Measurements from ENCODE around the gene ABTB2.

The ABTB2 gene

DNA sequence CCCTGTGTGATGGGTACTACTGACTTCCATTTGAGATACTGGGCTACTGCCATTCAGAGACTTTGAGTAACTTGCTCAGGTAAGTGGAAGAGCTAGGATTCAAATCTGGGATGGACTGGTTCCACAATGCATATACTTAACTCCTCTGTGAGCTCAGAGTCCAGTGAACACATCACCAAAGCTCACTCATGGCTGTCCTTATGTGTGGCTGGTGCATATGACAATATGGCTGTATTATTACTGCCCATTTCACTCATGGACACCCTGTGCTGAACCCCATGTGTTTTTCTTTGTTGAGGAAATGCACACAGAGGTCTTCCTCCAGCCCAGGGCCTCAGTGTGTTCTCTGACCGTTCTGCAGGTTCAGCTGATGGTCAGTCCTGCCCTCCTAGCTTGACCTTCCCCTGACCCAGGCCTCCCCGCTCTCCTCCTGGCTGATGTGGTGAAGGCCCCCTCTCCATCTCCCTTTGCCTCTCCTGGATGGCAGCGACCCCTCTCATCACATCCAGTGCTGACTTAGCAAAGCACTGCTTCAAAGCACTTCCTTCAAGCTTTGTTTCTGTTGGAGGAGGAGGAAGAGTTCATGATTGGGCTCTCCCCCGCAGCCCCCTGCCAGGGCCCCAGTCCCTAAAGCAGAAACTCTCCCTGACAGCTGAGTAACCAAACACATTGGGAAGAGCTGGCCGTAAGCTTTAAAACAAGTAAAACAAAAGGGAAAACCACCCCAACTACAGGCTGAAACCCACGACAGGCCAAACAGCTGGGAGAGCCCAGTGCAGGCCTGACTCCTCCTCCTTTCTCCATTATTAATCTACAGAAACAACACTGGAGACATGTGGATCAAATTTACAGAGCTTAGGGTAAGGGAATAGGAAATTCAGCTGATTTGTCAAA lies 151.2 kb downstream of the ABTB2 start:
- DNase-seq: no peak

DNA sequence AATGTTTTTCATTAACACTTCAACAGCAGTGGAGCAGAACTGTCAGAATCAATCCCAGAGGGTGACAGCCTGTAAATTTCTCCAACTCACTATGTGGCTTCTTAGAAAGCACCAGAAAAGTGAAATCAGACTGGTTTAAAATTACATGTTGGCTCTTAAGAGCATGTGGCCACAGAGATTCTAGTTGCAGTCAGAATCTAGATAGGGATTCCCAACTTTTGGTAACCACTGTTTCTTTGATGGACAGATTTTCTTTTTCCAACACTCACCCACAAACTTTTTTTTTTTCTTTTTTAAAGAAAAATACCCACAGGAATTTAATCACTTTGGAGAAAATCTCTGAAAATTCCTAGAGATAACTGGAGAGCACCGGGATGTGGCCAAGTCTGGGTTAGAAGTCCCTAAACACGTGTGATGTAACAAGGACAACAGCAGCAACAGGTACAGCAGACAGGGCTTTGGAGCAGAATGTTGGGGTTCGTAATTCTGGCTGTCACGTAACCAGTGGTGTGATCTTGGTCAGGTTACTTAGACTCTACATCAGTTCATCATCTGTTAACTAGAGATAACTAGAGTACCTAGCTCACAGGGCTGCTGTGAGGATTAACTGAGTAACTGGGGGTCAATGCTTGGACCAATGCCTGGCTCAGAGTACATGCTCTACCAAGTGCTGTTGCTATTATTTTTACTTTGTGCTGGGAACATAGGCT lies 152.3 kb downstream of the ABTB2 start:
- DNase-seq: no peak

DNA sequence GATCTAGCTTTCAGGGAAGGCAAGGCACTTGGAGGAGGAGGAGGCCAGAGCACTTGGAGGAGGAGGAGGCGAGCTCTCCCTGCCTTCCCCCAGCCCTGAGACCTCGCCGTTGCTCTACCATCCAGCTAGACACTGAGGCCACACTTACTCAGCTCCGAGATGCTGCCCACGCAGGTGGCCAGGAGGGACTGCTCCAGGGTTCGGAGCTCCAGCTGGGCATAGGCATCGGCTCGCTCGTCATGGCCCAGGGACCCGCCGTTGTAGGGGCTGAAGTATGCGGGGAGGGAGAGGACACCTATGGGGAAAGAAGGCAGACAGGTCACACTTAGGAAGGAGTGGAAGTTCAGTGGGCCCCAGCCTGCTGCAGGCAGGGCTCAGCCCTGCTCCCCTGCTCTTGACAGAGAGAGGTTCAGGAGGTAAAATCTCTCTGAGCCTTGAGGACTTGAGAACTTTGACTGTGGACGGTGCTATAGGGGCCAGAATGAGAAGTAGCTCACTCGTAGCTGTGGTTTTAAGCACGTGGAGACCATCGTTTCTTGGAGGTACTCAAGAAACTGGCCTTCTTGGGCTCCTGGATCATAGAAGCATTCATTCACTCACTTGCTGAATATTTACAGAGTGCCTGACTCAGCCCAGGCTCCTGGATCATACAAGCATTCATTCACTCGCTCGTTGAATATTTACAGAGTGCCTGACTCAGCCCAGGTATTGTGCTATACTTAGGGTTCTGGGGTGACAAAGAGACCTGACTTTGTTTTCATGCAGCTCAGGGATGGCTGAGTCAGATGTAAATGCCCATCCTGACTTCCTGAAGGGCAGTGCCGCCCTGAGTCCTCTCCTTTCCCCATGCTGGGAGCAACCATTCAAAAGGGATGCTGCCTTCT lies 153.2 kb downstream of the ABTB2 start:
- DNase-seq: no peak

DNA sequence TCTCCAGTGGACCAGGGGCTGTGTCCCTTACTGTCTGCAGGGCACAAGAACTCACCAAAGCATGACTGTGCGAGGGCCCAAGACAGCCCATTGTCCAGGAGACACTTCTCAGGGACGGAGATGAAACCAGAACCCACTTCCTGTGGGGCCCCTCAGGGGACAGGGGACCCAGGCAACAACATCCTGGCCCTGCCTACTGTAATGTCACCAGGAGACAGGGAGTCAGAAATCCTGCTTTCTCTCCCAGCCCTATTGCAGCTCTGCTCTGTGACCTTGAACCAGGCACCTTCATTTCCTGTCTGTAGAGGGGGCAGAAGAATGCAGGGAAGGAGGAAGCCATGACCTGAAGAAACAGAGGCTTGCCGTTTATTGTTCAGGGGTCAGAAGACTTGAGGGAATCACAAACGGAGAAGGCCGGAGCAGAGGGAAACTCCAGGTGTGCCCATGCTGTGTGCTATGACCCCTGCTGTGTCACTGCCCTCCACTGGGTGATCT lies 154.4 kb downstream of the ABTB2 start:
- no peak for DNase-seq

DNA sequence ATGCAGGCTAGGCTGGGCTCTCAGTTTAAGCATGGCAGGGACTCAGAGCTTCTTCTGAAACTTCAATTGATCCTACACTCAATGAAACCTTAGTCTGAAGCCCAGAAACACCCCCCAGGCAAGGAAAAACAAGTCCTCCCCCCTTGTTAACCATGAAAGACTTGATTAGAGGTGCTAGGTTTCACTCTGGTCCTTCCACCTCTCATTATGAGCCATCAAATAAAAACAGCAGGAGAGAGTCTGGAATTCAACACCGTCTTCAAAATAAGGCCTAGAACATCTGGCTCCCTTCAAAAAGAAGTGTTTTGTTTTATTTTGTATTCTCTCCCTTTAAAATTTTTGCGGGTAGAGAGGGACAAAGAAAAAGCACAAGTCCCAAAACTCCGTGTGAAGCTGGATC lies 156.7 kb downstream of the ABTB2 start:
- no peak for DNase-seq

DNA sequence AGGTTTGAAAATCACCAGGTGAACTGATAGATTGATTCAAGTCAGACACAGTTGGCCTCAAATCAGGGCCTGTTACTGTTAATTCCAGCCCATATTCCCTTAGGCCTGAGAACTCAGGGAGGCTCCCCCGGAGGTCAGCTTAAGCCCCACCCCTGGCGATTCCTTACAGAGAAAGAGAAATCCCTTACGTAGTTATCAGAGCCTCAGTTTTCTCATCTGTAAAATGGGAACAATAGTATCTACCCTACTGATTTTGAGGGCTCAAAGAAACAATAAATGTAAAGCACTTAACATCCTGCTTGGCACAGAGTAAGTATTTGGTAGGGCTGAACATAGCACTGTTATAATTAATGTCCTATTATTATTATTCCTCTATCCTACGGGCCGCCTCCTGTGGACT lies 158.3 kb downstream of the ABTB2 start:
- no peak for DNase-seq

DNA sequence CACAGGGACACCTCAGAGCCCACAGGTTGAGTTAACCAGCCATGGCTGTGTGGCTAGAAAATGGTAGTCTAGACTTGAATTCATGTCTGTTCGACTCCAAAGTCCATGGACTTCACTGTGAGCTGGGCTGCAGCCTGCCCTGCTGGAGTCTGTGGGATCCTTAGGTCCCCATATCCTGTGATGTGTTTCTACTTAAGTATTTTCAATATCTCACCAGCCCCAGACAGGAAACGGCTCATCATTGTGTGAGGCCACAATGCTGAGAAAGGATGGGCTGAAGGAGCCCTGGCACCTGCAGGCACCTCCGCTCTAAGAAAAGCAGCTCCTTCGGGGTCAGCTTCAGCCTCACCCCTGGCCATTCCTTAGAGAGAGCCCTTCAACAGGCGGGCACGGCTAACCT lies 159.3 kb downstream of the ABTB2 start:
- no peak for DNase-seq

DNA sequence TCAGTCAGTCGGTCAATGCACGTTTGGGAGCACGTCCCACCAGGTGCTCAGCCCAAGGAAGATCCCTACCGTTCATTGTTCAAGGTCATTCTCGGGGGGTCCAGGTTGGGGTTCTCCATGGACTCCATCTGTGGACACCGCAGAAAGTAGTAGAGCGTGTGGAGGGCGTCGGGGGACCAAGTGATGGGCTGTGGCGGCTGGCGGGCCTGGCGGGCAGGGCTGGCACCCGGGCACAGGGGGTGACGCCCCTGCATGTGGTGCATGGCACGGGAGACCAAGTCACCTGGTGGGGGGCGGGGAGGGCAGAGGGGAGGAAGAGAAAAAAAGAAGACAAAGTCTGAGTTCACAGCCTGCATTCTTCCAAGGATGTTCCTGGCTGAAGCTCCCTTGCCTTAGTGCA lies 160.6 kb downstream of the ABTB2 start:
- no peak for DNase-seq

DNA sequence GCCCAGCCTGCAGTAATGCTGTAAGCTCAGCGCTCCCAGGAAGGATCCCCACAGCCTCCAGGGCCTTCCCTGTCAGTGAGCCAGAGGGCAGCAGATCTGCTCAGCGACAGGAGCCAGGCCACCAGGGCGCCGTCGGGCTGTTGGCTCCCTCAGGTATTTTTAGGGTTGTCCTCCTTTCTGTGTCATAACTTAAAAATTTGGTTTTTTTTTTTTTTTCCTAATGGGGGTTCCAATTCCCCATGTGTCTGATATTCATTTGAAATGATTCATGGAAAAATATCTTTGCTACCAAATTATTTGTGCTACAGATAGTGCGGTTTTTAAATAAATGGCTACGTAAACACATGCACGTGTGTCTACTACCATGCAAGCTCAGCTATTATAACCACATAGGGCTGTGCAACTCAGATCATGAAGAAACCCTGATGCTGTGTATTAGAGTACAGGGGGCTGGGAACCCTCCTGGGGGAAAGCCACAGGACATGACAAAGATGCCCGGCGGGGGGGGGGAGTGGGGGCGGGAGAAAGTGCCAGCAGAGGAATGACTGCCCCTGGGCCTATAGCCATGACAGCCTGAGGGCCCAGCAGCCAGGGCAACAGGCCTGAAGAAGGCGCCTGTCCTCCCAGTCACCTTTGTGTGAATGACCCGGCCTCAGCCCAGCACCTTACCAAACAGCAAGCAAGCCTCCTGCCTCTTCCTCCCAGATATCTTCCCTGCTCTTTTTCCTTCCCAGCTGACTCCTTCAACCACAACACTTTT lies 163.1 kb downstream of the ABTB2 start:
- no peak for DNase-seq

DNA sequence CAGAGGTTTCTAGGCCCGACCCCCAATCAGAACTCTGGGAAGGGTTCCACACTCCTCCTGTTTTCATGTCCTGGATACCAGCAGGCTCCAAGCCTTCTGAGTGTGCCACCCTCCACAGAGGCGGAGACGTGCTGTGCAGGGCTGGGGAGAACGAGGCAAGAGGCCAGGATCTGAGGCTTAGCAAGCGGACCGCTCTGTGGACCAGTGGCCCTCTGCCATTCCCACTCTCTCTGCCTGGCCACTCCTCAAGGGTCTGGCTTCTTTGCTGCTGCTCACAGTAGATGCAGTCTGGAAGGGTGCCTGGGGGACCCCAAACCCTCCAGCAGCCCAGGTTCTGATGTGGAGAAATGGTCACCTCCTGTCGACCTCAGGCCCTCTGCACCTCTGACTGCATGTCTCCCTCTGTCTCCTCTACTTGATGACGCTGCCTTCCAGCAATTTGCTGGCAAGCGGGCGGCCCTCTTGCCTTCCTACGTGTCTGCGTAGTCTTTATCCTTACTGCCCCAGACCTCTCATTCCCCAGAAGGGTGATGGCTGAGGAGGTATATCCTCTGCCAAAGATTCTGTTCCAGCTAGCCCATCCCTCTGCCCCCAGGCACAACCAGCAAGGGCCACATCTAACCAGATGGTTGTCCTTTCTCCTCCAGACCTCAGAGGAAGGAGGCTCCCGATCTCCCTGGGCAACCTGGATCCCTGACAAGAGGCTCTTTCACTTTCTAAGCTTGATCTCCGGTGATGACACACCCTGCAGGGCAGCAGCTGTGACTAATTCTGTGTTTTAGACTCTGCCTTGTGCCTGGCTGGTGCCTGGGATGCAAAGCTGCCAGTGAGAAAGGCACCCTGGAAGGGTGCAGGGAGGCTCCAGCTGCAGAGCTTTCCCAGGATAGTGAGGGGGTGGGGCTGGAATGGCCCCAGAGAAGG lies 165.1 kb downstream of the ABTB2 start:
- peak; percentile 39 to 72 for DNase-seq

DNA sequence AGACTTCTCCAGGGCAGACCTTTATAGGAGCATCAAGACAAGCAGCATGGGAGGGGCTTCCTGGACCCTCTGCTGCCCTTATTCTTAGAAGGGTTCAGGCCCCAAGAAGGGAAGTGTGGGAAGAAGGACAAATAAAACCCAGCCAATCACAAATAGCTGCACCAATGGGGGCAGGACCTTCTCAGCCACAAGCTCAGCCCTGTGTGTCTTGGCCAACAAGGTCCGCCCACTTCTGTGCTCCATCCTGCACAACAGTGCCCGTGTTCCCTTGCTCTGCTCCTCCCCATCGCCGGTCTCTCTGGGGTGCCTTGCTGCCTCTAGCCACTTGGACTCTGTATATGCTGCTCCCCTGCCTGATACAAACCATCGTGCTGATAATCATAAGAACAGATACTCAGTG lies 166.2 kb downstream of the ABTB2 start:
- no peak for DNase-seq

DNA sequence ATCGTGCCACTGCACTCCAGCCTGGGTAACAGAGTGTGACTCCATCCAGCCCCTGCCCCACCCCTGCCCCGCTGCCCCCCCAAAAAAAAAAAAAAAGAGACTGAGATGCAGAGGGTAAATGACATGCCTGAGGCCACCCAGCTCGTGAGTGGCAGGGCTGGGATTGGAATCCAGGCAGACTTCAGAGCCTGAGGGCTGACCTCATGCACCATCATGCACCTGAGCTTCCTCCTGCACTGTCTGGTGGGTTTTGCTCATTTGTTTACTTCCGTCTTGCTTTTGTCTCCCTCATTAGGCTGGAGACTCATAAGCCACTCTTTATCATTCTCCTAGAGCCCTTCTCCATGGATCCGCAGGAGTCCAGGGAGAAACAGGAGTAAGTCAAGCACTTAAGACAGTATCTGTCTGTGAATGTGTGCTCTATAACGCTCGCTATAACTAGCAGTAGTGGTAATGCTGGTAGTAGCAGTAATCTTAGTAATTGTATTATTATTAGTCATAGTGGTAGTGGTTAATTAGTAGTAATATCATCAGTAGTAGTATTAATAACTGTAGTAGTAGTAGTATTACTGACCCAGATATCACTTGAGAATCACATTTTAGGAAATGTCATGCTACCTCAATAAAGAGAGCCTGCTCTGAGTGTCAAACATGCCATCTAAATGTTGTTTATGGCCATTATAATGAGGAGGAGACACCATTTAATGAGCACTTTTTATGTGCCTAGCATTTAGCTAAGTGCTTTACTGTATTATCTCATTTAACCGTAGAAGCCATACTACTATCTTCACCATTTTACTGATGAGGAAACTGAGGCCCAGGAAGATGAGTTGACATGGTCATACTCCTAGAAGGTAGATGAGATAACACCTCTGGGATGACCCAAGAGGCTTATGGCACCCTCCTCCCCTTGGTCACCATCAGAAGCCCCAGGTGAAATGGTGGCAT lies 167.3 kb downstream of the ABTB2 start:
- DNase-seq: no peak

DNA sequence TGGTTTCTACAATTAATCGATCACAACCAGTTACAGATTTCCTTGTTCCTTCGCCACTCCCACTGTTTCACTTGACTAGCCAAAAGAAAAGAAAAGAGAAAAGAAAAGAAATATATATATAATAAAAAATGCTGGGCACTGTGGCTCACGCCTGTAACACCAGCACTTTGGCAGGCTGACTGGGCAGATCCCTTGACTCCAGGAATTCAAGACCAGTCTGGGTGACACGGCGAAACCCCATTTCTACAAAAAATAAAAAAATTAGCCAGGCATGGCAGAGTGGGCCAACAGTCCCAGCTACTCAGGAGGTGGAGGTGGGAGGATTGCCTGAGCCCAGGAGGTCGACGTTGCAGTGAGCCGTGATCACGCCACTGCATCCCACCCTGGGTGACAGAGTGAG lies 168.6 kb downstream of the ABTB2 start:
- no peak for DNase-seq

DNA sequence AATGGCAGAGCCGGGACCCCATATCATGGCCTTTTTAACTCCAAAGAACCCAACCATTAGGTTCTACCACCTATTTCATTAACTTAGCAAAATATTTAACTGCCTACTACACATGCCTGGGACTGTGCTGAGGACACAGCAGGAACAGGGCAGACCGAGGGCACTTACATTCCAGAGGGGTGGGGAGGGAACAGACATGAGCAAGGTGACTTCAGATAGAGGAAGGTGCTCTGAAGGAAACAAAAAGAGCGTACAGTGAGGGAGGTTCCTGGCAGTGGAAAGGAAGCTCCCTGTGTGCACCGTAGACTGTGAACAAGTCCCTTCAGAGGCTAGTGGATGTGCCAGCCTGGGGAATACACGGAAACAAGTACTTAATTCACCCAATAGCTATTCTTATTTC lies 169.6 kb downstream of the ABTB2 start:
- DNase-seq: no peak

DNA sequence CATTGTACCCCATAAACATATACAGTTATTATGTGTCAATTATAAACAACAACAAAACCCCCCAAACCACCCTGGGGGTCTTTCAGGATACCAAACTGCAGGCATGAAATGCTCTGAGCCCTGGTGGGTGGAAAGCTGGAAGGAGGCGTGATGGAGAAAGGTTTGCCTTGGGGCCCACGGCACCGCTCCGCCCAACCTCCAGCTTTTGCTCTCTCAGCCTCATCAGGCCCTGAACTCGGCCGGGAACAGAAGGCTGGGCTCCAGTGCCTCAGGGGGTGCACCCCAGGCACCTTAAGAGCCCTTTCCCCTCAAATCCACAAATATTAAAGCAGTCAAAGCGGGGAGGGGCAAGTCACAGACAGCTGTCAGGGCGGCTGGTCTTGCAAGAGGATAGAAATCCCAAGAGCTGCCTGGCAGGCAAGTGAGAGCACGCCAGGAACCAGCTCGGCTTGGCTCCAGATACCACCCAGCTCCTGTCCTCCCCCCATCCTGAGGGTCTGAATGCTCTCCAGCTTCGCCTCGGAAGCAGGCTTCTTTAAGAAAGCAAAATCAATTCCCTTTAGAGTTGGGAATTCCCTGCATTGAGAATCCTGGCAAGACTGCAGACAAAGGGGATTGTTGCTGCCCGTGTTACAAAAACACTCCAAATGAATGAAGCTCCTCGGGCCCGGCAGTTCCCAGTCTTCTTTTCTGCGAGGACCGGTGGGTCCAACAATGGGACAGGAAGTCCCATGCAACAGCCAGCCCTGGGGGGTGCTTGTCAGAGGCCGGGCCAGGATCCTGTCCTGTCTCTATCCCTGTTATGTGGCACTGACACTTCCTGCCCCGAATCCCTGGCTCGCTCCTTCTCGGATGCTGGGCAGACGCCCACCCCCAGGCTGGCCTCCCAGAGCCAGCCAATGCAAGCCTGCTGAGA lies 171.6 kb downstream of the ABTB2 start:
- no peak for DNase-seq

DNA sequence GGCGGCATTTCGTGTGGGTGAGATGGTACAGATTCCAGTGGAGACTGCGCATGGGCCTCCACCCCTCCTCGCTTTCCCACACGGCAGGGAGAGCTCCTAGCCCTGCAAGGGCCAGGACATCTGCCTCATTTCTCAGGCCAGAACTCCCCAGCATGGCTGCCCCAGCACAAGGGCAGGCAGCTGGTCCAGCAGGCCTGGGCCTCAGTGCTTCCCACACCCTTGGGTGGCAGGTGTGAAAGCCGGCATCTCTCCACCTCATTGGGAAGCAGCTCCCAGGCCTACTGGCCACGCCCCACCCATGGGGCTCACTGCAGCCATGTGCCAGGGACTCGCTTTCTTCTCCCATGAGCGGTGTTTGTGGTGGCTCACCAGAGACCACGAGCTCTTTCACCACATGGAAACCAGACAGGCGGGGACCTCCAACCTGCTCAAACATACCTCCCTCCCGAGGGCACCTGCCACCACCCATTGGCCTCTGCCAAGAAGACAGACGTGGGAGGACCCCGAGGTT lies 173.2 kb downstream of the ABTB2 start:
- no peak for DNase-seq

DNA sequence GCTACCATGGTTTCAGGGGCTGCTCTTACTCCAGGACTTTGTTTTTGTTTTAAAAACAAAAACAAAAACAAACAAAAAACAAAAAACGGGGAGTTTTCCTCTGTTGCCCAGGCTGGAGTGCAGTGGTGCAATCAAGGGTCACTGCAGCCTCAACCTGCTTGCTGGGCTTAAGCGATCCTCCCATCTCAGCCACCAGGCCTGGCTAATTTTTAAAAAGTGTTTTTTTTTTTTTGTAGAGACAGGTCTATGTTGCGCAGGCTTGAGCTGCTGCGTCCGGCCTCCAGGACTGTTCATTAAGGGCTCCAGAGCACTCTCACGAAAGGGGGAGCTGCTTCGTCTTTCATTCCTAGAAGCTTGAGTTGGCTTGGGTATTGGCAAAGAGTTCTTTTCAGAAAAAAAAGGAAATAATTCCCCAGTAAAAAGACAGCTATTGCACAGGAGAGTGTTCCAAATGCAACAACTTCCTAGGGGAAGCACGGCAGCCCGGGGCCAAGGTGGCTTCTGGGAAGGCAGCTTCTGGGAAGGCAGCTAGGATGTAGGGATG lies 173.9 kb downstream of the ABTB2 start:
- DNase-seq: no peak

DNA sequence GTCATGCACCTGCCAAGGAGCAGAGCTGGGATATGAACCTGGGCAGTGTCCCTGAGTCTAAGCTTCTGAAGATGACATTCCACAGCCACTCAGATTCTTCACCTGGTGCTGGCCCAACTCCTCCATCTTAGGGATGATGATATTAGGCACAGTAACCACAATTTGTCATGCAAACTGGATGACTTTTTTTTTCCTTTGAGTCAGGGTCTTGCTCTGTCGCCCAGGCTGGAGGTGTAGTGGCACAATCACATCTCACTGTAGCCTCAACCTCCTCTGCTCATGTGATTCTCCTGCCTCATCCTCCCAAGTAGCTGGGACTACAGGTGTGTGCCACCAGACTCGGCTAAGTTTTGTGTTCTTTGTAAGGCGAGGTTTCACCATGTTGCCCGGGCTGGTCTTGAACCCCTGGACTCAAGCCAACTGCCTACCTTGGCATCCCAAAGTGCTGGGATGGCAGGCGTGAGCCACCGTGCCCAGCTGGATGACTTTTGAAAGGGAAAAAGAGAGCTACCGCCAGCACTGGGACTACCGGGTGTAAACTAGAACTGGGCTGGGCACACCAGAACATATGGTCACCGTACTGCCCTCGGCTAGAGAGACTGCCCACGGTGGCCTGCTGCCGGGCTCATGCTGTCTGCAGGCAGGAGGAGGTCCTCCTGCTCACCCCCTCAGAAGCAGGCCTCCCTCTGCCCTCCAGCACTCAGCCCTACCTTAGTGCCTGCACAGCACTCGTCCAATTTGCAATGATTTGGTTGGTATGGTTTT lies 174.7 kb downstream of the ABTB2 start:
- no peak for DNase-seq

Data from NCI-H2081 (cell line).